ENCODE data around the gene CCDC102B.

The CCDC102B gene

GRCh38 chr18:68928762-68929675 is 131.1 kb downstream of the CCDC102B start:
- TF ChIP-seq, protein P1, sequence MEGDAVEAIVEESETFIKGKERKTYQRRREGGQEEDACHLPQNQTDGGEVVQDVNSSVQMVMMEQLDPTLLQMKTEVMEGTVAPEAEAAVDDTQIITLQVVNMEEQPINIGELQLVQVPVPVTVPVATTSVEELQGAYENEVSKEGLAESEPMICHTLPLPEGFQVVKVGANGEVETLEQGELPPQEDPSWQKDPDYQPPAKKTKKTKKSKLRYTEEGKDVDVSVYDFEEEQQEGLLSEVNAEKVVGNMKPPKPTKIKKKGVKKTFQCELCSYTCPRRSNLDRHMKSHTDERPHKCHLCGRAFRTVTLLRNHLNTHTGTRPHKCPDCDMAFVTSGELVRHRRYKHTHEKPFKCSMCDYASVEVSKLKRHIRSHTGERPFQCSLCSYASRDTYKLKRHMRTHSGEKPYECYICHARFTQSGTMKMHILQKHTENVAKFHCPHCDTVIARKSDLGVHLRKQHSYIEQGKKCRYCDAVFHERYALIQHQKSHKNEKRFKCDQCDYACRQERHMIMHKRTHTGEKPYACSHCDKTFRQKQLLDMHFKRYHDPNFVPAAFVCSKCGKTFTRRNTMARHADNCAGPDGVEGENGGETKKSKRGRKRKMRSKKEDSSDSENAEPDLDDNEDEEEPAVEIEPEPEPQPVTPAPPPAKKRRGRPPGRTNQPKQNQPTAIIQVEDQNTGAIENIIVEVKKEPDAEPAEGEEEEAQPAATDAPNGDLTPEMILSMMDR (IDR thresholded peaks at IDR 0.05; ENCODE audit: insufficient read depth, low read length, poor library complexity, severe bottlenecking) = no peak
- no peak overlapping the region for H3K4me3 ChIP-seq (replicated peaks; ENCODE audit: low read depth, low read length)
- H3K27me3 ChIP-seq (replicated peaks; ENCODE audit: control insufficient read depth, insufficient read depth, low read length) = no peaks in the 10 kb centered on the region
- DNase-seq (ENCODE audit: extremely low read depth, insufficient read length) = no peak
- H3K36me3 ChIP-seq (ENCODE audit: control insufficient read depth, insufficient read depth, low read length) = no peaks in the 10 kb centered on the region

- no peaks in the 10 kb centered on the region for H3K27me3 ChIP-seq (replicated peaks; ENCODE audit: control insufficient read depth, insufficient read depth, low read length)
- no peaks in the 10 kb centered on the region for H3K36me3 ChIP-seq (ENCODE audit: control insufficient read depth, insufficient read depth, low read length)
- DNase-seq (ENCODE audit: extremely low read depth, insufficient read length) = no peak
- no peak overlapping the region for H3K4me3 ChIP-seq (replicated peaks; ENCODE audit: low read depth, low read length)
- TF ChIP-seq, protein P1 (IDR thresholded peaks at IDR 0.05; ENCODE audit: insufficient read depth, low read length, poor library complexity, severe bottlenecking) = no peak
These were observed 137.8 kb downstream of the CCDC102B start for GRCh38 chr18:68935686-68936085.

DNA sequence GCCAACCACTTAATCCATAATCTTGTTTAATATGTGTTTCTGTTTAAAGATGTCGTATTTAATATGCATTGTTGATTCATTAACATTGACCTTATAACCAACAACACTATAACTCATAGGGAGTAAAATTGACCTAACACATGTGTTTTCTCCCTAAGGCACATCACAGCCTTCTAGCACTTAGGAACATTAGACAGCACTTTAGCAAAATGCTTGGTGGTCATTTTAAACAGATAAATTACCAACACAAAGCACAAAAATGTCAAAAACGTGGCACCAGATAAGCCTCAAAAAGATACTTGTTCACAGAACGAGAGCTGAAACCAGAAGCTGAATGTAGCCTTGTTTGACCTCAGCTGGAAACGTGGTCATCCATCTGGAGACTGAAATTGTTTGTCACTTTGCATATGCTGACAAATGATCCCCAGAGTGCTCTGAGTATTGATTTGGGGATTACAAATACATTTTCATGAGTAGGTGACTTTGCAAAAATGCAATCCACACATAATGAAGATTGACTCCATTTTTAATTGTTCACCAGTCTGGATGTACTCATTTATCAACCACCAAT is 139.2 kb downstream of the CCDC102B start:
- Histone ChIP-seq H3K4me3 (replicated peaks; ENCODE audit: low read depth, low read length) (no peak overlapping the region), H3K36me3 (ENCODE audit: control insufficient read depth, insufficient read depth, low read length) (no peaks in the 10 kb centered on the region), H3K27me3 (replicated peaks; ENCODE audit: control insufficient read depth, insufficient read depth, low read length) (no peaks in the 10 kb centered on the region)
- DNase-seq (ENCODE audit: extremely low read depth, insufficient read length) = no peak
- TF ChIP-seq, protein P1 (IDR thresholded peaks at IDR 0.05; ENCODE audit: insufficient read depth, low read length, poor library complexity, severe bottlenecking) = no peak

GRCh38 chr18:68940039-68940438 is 142.2 kb downstream of the CCDC102B start:
- H3K4me3 ChIP-seq (replicated peaks; ENCODE audit: low read depth, low read length) = no peak overlapping the region
- TF ChIP-seq, protein P1 (IDR thresholded peaks at IDR 0.05; ENCODE audit: insufficient read depth, low read length, poor library complexity, severe bottlenecking) = no peak
- H3K36me3 ChIP-seq (ENCODE audit: control insufficient read depth, insufficient read depth, low read length) = no peaks in the 10 kb centered on the region
- no peaks in the 10 kb centered on the region for H3K27me3 ChIP-seq (replicated peaks; ENCODE audit: control insufficient read depth, insufficient read depth, low read length)
- no peak for DNase-seq (ENCODE audit: extremely low read depth, insufficient read length)

- H3K4me3 ChIP-seq (replicated peaks; ENCODE audit: low read depth, low read length) = no peak overlapping the region
- no peak for DNase-seq (ENCODE audit: extremely low read depth, insufficient read length)
- H3K36me3 ChIP-seq (ENCODE audit: control insufficient read depth, insufficient read depth, low read length) = no peaks in the 10 kb centered on the region
- TF ChIP-seq, protein P1 (IDR thresholded peaks at IDR 0.05; ENCODE audit: insufficient read depth, low read length, poor library complexity, severe bottlenecking) = no peak
- H3K27me3 ChIP-seq (replicated peaks; ENCODE audit: control insufficient read depth, insufficient read depth, low read length) = no peaks in the 10 kb centered on the region
These were observed 142.9 kb downstream of the CCDC102B start for GRCh38 chr18:68940754-68941153.
